NCI-H524 treated with DMSO at 0.1 percent for 48 hours (cell line): Measurements from ENCODE around the gene TSPAN18.

Experiments used
- DNase-seq: peaks from one replicate; lab custom pipeline; 2025; lab: John Stamatoyannopoulos, UW

Gene TSPAN18

GRCh38 chr11:44887636-44888035 is 160.9 kb downstream of the TSPAN18 start:
- DNase-seq = no peak

GRCh38 chr11:44889266-44889665 is 162.5 kb downstream of the TSPAN18 start:
- no peak for DNase-seq

- no peak for DNase-seq
Observed at GRCh38 chr11:44892843-44893242, 166.1 kb downstream of the TSPAN18 start.

GRCh38 chr11:44893308-44893822 is 166.6 kb downstream of the TSPAN18 start:
- peak; percentile 92 for DNase-seq

- DNase-seq = peak; percentile 94
Observed at GRCh38 chr11:44893846-44894617, 167.3 kb downstream of the TSPAN18 start.

GRCh38 chr11:44899959-44900358 is 173.2 kb downstream of the TSPAN18 start:
- no peak for DNase-seq

- DNase-seq = no peak
Observed at GRCh38 chr11:44901120-44901633, 174.4 kb downstream of the TSPAN18 start.

GRCh38 chr11:44901786-44902185 is 175.0 kb downstream of the TSPAN18 start:
- DNase-seq = no peak

- DNase-seq = no peak
Observed at GRCh38 chr11:44903035-44903434, 176.3 kb downstream of the TSPAN18 start.

- no peak for DNase-seq
Observed at GRCh38 chr11:44903518-44903917, 176.8 kb downstream of the TSPAN18 start.

- DNase-seq = peak; percentile 27
Observed at GRCh38 chr11:44904261-44905020, 177.7 kb downstream of the TSPAN18 start.

GRCh38 chr11:44905131-44905866 is 178.5 kb downstream of the TSPAN18 start:
- no peak for DNase-seq

- no peak for DNase-seq
Observed at GRCh38 chr11:44906649-44907048, 179.9 kb downstream of the TSPAN18 start.

GRCh38 chr11:44909557-44909956 is 182.8 kb downstream of the TSPAN18 start:
- no peak for DNase-seq

GRCh38 chr11:44910591-44910990 is 183.8 kb downstream of the TSPAN18 start:
- no peak for DNase-seq

GRCh38 chr11:44911029-44911814 is 184.5 kb downstream of the TSPAN18 start:
- DNase-seq = peak; percentile 51

- no peak for DNase-seq
Observed at GRCh38 chr11:44912270-44912987, 185.7 kb downstream of the TSPAN18 start.

- DNase-seq = no peak
Observed at GRCh38 chr11:44913502-44913901, 186.7 kb downstream of the TSPAN18 start.

- no peak for DNase-seq
Observed at GRCh38 chr11:44914105-44914504, 187.3 kb downstream of the TSPAN18 start.

- no peak for DNase-seq
Observed at GRCh38 chr11:44915004-44915403, 188.2 kb downstream of the TSPAN18 start.

- no peak for DNase-seq
Observed at GRCh38 chr11:44915621-44916020, 188.9 kb downstream of the TSPAN18 start.
